Mucosa of rectum (tissue), 2 donors: ENCODE data around the gene OSBPL2.

ENCODE experiments used
- H3K27ac ChIP-seq, 2 donors: one replicate each; pipeline ENCODE4 v1.7.0; 2013; ENCODE audit warnings: inconsistent platforms in 2 of 2, low read depth in 2 of 2, low read length in 2 of 2
- H3K27me3 ChIP-seq, 2 donors: one replicate each; pipeline ENCODE4 v1.7.0; 2013; ENCODE audit warnings: low read length in 2 of 2; ENCODE audit not compliant: control insufficient read depth in 2 of 2, insufficient read depth in 2 of 2
- H3K36me3 ChIP-seq, 2 donors: one replicate each; pipeline ENCODE4 v1.7.0; 2013; ENCODE audit warnings: low read length in 2 of 2; ENCODE audit not compliant: control insufficient read depth in 2 of 2, insufficient read depth in 2 of 2
- H3K4me1 ChIP-seq, 2 donors: one replicate each; pipeline ENCODE4 v1.7.0; 2013; ENCODE audit warnings: low read length in 2 of 2, mild to moderate bottlenecking in 1 of 2; ENCODE audit not compliant: control insufficient read depth in 2 of 2, insufficient read depth in 2 of 2
- H3K4me3 ChIP-seq, 2 donors: one replicate each; pipeline ENCODE4 v1.7.0; 2013; ENCODE audit warnings: low read length in 2 of 2
- H3K9ac ChIP-seq, 2 donors: one replicate each; pipeline ENCODE4 v1.7.0; 2013; ENCODE audit warnings: low read length in 2 of 2, low read depth in 1 of 2, mild to moderate bottlenecking in 1 of 2
- H3K9me3 ChIP-seq, 2 donors: one replicate each; pipeline ENCODE4 v1.7.0; 2013; ENCODE audit warnings: low read length in 2 of 2; ENCODE audit not compliant: control insufficient read depth in 2 of 2
- donor health status: healthy.
- donor health status: Normal muscosa, but diverticular disease.

Gene OSBPL2

DNA sequence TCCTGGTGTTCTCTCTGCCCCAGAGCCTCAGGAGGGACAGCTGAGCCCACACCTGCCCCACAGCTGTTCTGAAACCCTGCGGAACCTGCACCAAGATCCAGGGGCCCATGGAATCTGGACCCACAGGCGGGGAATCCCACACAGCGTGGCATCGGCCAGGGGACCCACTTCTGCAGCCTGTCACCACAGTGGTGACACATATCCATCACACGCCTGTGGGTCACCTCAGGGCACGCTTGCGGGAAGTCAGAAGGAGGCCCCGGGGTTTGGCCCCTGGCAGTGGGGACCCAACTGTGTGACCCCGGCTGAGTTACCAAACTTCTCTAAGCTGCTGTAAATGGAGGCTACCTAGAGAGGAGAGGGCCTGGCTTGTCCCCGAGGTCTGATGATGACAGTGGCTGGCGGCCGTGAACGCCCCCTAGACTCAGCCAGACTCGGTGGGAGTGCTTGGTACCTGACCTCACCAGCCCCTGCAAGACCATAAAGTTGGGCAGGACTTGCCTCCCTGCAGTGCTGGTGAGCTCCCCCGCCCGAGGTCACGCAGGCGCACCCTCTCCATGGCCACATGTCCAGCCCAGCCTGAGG is 16.0 kb upstream of the OSBPL2 start:
- no peak overlapping the region for H3K9ac ChIP-seq
- H3K9me3 ChIP-seq, result no peaks in the 10 kb centered on the region
- H3K4me1 ChIP-seq, result peaks cover 0 to 7% of the 10 kb centered on the region in 2 donors
- no peak overlapping the region for H3K27ac ChIP-seq
- no peak overlapping the region for H3K4me3 ChIP-seq
- H3K27me3 ChIP-seq, result peaks cover 37 to 41% of the 10 kb centered on the region in 2 donors
- no peaks in the 10 kb centered on the region for H3K36me3 ChIP-seq

DNA sequence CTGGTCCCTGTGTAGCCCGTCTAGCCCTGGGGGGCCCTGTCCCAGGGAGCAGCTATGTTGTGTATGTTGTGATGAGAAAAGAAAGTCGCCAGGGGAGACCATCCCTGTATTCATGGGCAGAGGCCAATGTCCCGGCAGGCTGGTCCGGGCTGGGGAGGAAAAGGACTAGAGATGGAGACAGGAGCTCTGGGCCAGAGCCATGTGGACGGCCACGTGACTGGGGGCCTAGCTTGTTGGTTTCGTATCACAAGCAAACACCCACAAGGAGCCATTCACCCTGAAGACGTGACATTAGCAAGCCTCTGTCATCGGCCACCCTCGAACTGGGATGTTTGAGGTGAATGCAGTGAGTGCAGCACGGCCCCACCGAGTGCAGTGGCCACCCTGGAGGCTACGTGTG is 15.3 kb upstream of the OSBPL2 start:
- peaks cover 0 to 7% of the 10 kb centered on the region in 2 donors for H3K4me1 ChIP-seq
- H3K9ac ChIP-seq, result no peak overlapping the region
- no peaks in the 10 kb centered on the region for H3K9me3 ChIP-seq
- no peaks in the 10 kb centered on the region for H3K36me3 ChIP-seq
- H3K27me3 ChIP-seq, result peaks cover 33 to 35% of the 10 kb centered on the region in 2 donors
- H3K4me3 ChIP-seq, result no peak overlapping the region
- no peak overlapping the region for H3K27ac ChIP-seq

DNA sequence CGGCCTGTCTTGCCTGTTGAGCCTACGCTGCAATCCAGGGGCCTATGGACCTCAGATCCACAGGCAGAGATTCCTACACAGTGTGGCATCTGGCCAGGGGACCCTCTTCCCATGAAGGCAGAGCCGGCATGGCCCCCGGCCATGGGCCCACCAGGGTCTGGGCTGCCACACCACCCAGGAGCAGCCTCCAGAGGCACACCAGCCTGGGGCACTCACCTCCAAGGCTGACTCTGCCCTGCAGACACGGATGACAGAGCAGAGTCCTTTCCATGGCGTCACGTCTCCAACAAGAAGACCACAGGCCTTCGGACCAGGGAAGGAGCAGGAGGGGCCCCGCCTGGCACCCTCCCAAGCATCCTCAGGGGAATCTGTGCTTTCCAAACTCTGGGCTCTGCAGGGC is 14.8 kb upstream of the OSBPL2 start:
- Histone ChIP-seq H3K36me3 (no peaks in the 10 kb centered on the region), H3K9me3 (no peaks in the 10 kb centered on the region), H3K27ac (no peak overlapping the region), H3K9ac (no peak overlapping the region), H3K4me3 (no peak overlapping the region), H3K27me3 (peaks cover 28 to 29% of the 10 kb centered on the region in 2 donors), H3K4me1 (peaks cover 3 to 10% of the 10 kb centered on the region in 2 donors)

DNA sequence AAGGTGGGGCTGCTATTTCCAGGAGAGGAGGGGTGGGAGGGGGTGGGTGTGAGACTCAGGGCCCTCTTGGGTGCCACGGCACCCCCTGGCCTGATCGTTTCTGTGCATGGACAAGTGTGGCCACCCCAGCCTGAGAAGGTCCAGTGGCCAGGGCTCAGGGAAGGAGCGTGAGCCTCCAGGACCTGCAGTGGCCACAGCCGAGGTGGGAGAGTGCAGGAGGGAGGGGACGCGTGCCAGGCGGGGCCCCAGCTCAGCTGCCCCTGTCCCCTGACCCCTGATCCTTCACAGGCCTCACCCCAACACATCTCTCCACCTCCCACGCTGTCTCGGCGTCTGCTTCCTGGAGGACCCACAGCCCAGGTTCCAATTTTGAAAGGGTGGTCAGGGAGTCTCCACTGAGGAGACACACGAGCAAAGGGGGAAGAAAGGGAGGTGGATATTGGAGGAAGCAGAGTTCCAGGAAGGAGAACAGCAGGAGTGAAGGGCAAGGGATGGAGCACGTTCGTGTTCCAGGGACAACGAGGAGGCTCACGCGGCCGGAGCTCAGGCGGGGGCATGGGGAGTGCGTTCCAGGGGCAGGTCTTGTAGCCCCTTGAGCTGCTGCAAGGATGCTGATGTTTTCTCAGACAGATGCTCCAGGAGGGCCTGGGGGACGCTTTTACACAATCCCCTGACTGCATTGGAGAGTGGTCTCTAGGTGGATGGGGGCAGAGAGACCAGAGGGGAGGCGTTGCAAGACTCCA is 14.0 kb upstream of the OSBPL2 start:
- H3K9ac ChIP-seq, result no peak overlapping the region
- no peaks in the 10 kb centered on the region for H3K36me3 ChIP-seq
- peaks cover 3 to 10% of the 10 kb centered on the region in 2 donors for H3K4me1 ChIP-seq
- H3K27ac ChIP-seq, result no peak overlapping the region
- peaks cover 23 to 26% of the 10 kb centered on the region in 2 donors for H3K27me3 ChIP-seq
- no peaks in the 10 kb centered on the region for H3K9me3 ChIP-seq
- no peak overlapping the region for H3K4me3 ChIP-seq

DNA sequence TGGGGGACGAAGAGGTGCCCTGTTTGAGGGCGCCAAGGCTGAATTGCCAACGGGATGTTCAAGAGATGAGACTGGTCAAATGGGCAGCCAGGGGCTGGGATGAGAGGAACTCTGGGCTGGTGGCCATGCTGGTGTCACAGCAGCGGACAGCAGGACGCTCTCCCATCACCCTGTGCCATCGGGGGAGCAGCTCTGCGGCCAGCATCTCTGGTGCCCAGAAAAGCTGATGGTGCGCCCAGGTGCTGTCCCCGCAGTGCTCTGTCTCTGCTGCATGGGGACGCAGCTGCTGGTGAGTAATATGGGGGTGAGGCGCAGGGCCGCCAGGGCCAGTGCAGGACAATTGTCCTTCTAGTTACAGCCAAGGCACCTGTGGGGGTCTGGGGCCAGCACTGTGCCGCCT is 13.3 kb upstream of the OSBPL2 start:
- peaks cover 3 to 7% of the 10 kb centered on the region in 2 donors for H3K4me1 ChIP-seq
- H3K27me3 ChIP-seq, result peaks cover 21 to 26% of the 10 kb centered on the region in 2 donors
- no peak overlapping the region for H3K27ac ChIP-seq
- no peak overlapping the region for H3K4me3 ChIP-seq
- no peaks in the 10 kb centered on the region for H3K9me3 ChIP-seq
- no peaks in the 10 kb centered on the region for H3K36me3 ChIP-seq
- no peak overlapping the region for H3K9ac ChIP-seq

DNA sequence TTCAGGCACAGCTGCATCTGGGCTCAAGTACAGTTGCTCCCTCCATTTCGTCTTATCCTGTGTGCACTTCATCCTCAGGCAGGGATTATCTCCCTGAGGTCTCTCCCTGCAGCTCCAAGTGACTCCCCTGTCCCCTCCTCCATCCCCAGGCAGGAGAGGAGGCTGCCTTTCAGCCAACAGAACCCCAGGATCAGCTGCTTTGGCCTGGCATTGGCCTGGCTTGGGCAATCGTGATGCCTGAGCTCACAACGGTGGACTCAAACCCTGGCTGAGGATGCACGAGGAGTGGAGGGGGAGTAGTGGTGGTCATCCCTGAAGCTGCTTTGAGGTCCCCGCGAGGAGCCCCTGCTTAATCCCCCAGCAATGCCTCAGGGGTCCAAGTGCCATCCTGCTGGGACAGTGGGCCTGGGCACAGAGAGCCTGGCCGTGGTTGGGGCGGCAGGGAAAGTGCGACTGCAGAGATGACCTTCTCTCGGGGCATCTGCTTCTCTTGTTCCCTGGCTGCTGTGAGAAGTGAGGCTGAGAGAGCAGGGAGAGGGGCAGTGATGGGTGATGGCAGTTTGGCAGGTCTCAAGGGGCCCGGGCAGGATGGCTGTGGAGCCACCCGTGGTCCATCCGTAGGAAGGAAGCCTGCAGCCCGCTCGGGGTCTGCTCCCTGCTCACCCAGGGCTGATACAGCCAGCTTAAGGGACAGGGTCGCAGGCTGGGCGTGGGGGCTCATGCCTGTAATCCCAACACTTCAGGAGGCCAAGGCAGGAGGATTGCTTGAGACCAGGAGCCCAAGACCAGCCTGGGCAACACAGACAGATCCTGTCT is 12.3 kb upstream of the OSBPL2 start:
- Histone ChIP-seq H3K9ac (no peak overlapping the region), H3K27ac (no peak overlapping the region), H3K9me3 (no peaks in the 10 kb centered on the region), H3K27me3 (peaks cover 16 to 22% of the 10 kb centered on the region in 2 donors), H3K4me3 (no peak overlapping the region), H3K4me1 (peaks cover 3% of the 10 kb centered on the region in 2 donors), H3K36me3 (no peaks in the 10 kb centered on the region)

DNA sequence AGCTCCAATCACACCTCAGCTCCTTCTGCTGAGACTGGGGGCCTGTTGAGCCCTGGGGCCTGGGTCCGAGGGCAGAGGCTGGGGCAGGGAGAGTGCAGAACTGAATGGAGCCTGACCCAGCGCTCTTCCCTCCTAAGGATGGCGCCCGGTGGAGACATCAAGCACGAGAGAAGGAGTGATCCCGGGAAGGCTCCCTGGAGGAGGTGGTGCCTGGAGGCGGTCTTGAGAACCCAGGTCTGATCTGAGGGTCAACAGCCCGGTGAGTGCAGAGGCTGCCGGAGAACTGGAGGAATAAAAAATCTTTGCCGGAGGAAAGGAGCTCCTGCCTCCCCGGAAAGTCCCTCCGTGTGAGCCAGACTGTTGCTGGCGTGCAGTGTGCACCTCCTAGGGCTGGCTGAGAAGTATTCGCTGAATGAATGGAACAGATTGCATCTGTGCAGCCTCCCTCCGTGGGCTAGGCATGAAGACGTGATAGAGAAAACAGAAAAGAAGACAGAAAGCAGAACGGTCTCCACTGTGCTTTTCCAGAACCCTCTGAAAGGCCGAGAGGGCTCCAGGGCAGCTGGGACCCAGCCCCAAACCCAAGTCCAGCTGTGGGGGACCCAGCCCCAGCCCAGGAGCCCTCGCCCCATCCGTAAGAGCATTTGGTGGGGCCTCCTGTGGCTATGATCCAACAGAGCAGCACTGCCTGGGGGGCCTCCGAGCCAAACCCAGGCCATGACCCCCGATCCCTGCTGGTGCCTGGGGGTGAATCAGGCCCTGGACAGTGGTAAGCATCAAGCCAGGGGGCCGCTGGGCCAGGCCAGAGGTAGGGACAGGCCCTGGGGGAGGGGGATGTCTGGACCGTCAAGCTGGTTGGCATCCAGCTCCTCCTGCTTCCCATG is 11.4 kb upstream of the OSBPL2 start:
- H3K9ac ChIP-seq, result no peak overlapping the region
- H3K36me3 ChIP-seq, result no peaks in the 10 kb centered on the region
- H3K27ac ChIP-seq, result no peak overlapping the region
- no peaks in the 10 kb centered on the region for H3K9me3 ChIP-seq
- H3K27me3 ChIP-seq, result peaks cover 8 to 16% of the 10 kb centered on the region in 2 donors
- H3K4me3 ChIP-seq, result no peak overlapping the region
- H3K4me1 ChIP-seq, result peaks cover 3% of the 10 kb centered on the region in 2 donors

DNA sequence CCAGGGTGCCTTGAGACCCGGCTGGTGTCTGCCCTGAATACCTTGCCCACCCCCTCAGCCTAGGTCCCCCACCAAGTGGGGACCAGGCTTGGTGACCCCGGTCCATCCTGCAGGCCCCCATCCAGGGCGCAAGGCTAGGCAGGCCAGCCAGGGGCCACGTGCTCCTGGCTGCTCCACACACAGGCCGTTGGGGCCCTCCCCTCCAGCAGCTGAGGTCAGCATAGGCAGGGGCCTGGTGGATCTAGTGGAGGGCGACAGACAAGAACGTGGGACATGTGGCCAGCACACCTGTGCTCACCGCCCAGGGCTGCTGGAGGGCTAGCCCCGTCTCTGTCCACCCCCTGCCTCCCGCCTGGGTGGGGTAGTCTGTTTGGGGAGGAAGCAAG is 10.7 kb upstream of the OSBPL2 start:
- Histone ChIP-seq H3K4me1 (peaks cover 3% of the 10 kb centered on the region in 2 donors), H3K27ac (no peak overlapping the region), H3K4me3 (no peak overlapping the region), H3K27me3 (peaks cover 6 to 16% of the 10 kb centered on the region in 2 donors), H3K9ac (no peak overlapping the region), H3K9me3 (no peaks in the 10 kb centered on the region), H3K36me3 (no peaks in the 10 kb centered on the region)

DNA sequence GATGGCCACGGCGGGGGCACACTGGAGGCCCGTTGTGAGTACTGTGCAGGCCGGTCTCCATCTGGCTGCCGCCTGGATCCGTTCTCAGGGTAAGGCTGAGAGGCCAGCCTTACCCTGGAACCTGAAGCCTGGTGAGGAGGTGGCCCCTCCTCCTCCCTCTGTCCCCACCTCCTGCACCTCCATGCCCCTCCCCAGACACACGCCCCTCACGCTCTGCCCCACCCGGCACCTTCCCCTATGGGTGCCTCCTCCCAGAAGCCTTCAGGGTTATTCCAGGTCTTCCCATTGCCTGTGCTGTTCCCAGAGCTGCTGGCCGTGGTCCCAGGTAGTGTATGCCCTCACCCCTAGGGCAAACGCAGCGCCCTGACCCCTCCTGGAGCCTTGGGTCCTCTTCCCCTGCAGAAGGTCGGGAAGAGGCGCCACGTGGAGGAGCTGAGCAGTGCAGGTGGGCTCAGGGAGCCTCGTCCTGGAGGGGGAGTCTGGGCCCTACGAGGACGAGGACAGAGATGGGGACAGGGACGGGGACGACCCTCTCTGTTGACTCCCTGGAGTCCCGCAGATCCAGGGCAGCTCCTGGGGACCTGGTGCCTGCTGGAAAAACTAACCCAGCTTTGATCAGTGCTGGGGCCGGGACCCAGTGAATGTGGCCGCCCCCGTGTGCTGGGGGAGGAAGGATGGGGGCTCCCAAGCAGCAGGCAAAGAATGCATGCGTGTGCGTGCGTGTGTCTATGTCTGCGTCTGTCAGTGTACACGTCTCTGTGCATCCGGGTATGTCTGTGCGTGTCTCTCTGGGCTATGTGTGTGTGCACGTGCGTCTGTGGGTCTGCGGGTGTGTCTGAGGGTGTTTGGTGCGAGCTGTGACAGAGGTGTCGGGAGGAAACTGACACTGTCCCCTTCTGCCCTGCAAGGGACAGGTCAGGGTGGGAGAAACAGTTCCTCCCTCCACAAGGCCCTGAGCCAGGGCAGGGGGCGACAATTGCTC is 10.1 kb upstream of the OSBPL2 start:
- H3K9ac ChIP-seq, result no peak overlapping the region
- H3K27me3 ChIP-seq, result peaks cover 4 to 10% of the 10 kb centered on the region in 2 donors
- H3K27ac ChIP-seq, result no peak overlapping the region
- H3K4me3 ChIP-seq, result no peak overlapping the region
- peaks cover 3% of the 10 kb centered on the region in 2 donors for H3K4me1 ChIP-seq
- no peaks in the 10 kb centered on the region for H3K9me3 ChIP-seq
- H3K36me3 ChIP-seq, result no peaks in the 10 kb centered on the region
